IPS-20b (cell line): ENCODE results near the gene PTGIS.

Source experiments
- H3K27ac ChIP-seq: one replicate; pipeline ENCODE4 v1.5.1; 2013; ENCODE audit warnings: low read length
- H3K27me3 ChIP-seq: 2 replicates; pipeline ENCODE4 v1.6.1; 2013; ENCODE audit warnings: mild to moderate bottlenecking, low read length, inconsistent platforms; ENCODE audit not compliant: insufficient read depth
- H3K36me3 ChIP-seq: 2 replicates; pipeline ENCODE4 v1.6.1; 2013; ENCODE audit warnings: low read depth, mild to moderate bottlenecking, inconsistent platforms, low read length, moderate library complexity; ENCODE audit not compliant: insufficient read depth
- H3K4me1 ChIP-seq: 2 replicates; pipeline ENCODE4 v1.6.1; 2013; ENCODE audit warnings: mild to moderate bottlenecking, control low read depth, inconsistent platforms, low read length, moderate library complexity; ENCODE audit not compliant: insufficient read depth
- H3K4me3 ChIP-seq: 2 replicates; pipeline ENCODE4 v1.5.1; 2013; ENCODE audit warnings: mild to moderate bottlenecking, low read length, inconsistent platforms
- H3K9ac ChIP-seq: 2 replicates; pipeline ENCODE4 v1.6.1; 2013; ENCODE audit warnings: low read depth, mild to moderate bottlenecking, inconsistent platforms, low read length, moderate library complexity
- H3K9me3 ChIP-seq: 2 replicates; pipeline ENCODE4 v1.6.1; 2013; ENCODE audit warnings: mild to moderate bottlenecking, low read depth, low read length, inconsistent platforms; ENCODE audit not compliant: insufficient read depth

Gene PTGIS

GRCh38 chr20:49464556-49464955 is 103.4 kb downstream of the PTGIS start:
- Histone ChIP-seq H3K36me3 (no peaks in the 10 kb centered on the region), H3K4me3 (no peak overlapping the region), H3K9ac (no peak overlapping the region), H3K4me1 (no peaks in the 10 kb centered on the region), H3K9me3 (no peaks in the 10 kb centered on the region), H3K27me3 (no peaks in the 10 kb centered on the region), H3K27ac (no peak overlapping the region)

GRCh38 chr20:49462626-49463025 is 105.3 kb downstream of the PTGIS start:
- Histone ChIP-seq H3K4me1 (no peaks in the 10 kb centered on the region), H3K27me3 (no peaks in the 10 kb centered on the region), H3K4me3 (no peak overlapping the region), H3K9me3 (no peaks in the 10 kb centered on the region), H3K27ac (no peak overlapping the region), H3K36me3 (no peaks in the 10 kb centered on the region), H3K9ac (no peak overlapping the region)

DNA sequence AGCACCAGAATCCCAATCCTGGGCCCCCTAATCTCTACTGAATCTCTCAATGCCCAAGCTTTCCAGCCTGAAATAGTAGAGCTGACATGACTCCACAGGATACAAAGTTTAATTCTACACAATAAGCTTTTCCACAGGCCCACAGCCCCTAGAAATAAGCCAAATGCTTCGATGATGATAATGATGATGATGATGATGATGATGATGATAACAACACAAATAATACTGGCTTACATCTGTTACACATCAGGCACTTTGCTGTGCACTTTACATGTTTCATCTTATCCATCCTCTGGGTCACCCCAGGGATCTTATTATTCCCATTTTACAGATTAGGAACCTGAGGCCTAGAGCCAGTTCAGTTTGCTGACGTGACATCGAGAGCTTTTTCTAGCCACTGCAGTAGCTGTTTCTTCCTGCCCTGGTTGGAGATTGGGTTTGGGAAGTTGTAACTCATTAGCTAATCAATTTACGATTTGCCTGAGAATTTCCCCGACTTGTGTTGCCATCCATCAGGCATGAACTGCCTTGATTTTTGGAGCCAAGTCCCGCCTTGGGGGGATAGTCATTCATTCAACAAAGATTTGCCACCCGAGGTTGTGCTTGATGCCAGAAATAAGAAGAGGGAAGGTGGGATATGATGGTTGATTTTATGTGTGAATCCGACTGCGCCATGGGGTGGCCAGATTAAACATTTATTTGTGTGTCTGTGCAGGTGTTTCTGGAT is 105.9 kb downstream of the PTGIS start:
- Histone ChIP-seq H3K4me3 (no peak overlapping the region), H3K36me3 (no peaks in the 10 kb centered on the region), H3K9ac (no peak overlapping the region), H3K27me3 (no peaks in the 10 kb centered on the region), H3K27ac (no peak overlapping the region), H3K4me1 (no peaks in the 10 kb centered on the region), H3K9me3 (no peaks in the 10 kb centered on the region)

GRCh38 chr20:49460916-49461315 is 107.0 kb downstream of the PTGIS start:
- Histone ChIP-seq H3K27me3 (no peaks in the 10 kb centered on the region), H3K36me3 (no peaks in the 10 kb centered on the region), H3K9ac (no peak overlapping the region), H3K4me3 (no peak overlapping the region), H3K9me3 (no peaks in the 10 kb centered on the region), H3K4me1 (no peaks in the 10 kb centered on the region), H3K27ac (no peak overlapping the region)

DNA sequence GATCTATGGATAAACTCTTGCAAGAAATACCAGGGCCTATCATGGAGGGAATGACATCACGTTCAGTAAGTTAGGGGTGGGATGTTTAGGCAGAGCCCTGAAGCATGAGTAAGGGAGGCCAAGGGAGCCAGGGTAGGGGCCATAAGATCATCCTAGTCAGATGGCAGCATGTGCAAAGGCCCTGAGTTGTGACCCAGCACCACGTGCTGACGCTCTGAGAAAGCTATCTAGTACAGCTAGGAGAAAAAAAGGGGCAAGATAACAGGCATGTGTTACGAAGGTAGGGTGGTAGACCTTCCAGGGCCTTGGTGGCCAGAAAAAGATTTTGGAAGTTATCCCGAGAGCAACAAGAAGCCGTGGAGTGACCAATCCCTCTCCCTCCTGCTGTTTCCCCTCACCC is 107.8 kb downstream of the PTGIS start:
- Histone ChIP-seq H3K36me3 (no peaks in the 10 kb centered on the region), H3K4me1 (no peaks in the 10 kb centered on the region), H3K27ac (no peak overlapping the region), H3K9ac (no peak overlapping the region), H3K27me3 (no peaks in the 10 kb centered on the region), H3K4me3 (no peak overlapping the region), H3K9me3 (no peaks in the 10 kb centered on the region)

DNA sequence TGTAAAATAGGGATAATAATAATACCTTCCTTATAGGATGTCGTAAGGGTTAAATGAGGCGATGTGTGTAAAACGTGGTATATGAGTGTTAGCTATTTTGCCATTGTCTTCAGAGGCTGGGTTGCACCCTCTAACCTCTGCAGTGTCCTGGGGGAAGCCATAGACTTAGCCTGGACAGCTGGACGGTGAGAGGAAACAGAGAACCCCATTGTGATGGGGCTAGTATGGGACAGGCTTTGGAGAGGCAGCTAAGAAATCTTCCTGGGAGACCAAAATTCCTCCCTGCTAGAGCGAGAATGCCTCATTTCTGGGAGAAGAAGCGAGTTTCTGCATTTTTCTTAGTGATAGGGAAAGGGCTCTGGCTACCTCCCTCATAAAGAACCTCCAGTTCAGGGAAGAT is 108.3 kb downstream of the PTGIS start:
- Histone ChIP-seq H3K9ac (no peak overlapping the region), H3K4me3 (no peak overlapping the region), H3K27ac (no peak overlapping the region), H3K36me3 (no peaks in the 10 kb centered on the region), H3K9me3 (no peaks in the 10 kb centered on the region), H3K27me3 (no peaks in the 10 kb centered on the region), H3K4me1 (no peaks in the 10 kb centered on the region)

DNA sequence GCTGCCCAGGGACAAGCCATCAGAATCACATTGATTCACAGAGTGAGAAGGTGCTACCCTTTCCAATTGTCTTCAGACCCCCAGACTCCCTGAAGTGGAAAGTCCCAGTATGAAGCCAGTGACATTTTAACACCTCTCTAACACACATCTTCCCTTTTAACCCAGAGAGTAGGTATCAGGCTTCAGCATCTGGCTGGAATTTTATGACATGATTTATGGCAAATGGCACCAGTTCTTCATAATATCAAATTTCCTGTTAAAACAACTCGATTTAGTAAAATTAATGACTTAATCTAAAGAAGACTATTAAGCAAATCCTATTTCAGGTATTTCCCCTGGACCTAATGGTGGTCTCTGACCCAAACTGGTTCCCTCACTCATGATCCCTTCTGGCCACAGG is 110.5 kb downstream of the PTGIS start:
- no peaks in the 10 kb centered on the region for H3K4me1 ChIP-seq
- no peak overlapping the region for H3K9ac ChIP-seq
- H3K9me3 ChIP-seq: no peaks in the 10 kb centered on the region
- H3K27me3 ChIP-seq: no peaks in the 10 kb centered on the region
- no peaks in the 10 kb centered on the region for H3K36me3 ChIP-seq
- H3K4me3 ChIP-seq: no peak overlapping the region
- no peak overlapping the region for H3K27ac ChIP-seq

DNA sequence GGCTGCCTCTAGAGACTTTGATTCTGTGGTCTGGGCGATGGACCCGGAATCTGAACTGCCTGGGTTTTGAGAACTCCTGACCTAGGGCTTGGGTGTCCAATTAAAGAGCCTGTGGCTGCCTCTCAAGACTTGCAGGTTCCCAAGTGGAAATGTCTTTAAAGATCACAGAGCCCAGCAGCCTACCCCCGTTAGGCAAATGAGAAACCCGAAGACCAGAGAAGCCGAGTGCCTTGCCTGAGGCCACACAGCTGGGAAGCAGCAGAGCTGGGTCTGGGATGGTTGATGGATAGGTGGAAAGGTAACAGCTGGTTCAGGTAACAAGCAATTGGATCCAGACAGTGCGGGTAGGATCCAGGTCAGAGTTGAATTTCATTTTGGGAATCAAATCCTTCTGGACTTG is 111.3 kb downstream of the PTGIS start:
- no peaks in the 10 kb centered on the region for H3K9me3 ChIP-seq
- H3K9ac ChIP-seq: no peak overlapping the region

GRCh38 chr20:49455691-49456090 is 112.2 kb downstream of the PTGIS start:
- Histone ChIP-seq H3K9ac (no peak overlapping the region), H3K27me3 (no peaks in the 10 kb centered on the region), H3K4me3 (no peak overlapping the region), H3K4me1 (no peaks in the 10 kb centered on the region), H3K27ac (no peak overlapping the region), H3K36me3 (no peaks in the 10 kb centered on the region), H3K9me3 (no peaks in the 10 kb centered on the region)

More for the DNA sequence above, 111.3 kb downstream of the PTGIS start:
- no peaks in the 10 kb centered on the region for H3K4me1 ChIP-seq
- no peak overlapping the region for H3K27ac ChIP-seq
- H3K27me3 ChIP-seq: no peaks in the 10 kb centered on the region
- no peaks in the 10 kb centered on the region for H3K36me3 ChIP-seq
- no peak overlapping the region for H3K4me3 ChIP-seq
